C4-2B (cell line): ENCODE data around the gene CCNG2.

ENCODE experiments used
- CTCF ChIP-seq: fragments of 450-650 bp; conservative IDR thresholded peaks from 2 replicates; pipeline ENCODE4 v1.5.1; 2017; ENCODE audit warnings: mild to moderate bottlenecking
- ZFX ChIP-seq: fragments of 450-650 bp; IDR thresholded peaks from 2 replicates; pipeline ENCODE4 v1.6.1; 2017

- no peak for TF ChIP-seq CTCF
- no peak for TF ChIP-seq ZFX
These were observed 33.0 kb downstream of the CCNG2 start for GRCh38 chr4:77190053-77190452.
